GM19023 (cell line): ENCODE data around the gene USP17L18.
"Not testable (repeated sequence)": the region's sequence is repeated elsewhere in the genome, so short reads cannot be mapped to it uniquely, and the experiment has no call there.

ENCODE experiments used
- ATAC-seq: cut with Tn5 transposase; IDR thresholded peaks from one replicate; pipeline ENCODE4 v1.9.1; 2021; ENCODE audit warnings: mild to moderate bottlenecking, moderate library complexity; ENCODE audit not compliant: unreplicated experiment

USP17L18 gene

GRCh38 chr4:9247953-9248680, at the start of gene USP17L18:
TSS of gene USP17L18 (plus strand) at chr4:9248630. CDS start at chr4:9248630, 0 bp downstream.
- not testable (repeated sequence) for ATAC-seq

- ATAC-seq, result not testable (repeated sequence)
Observed at GRCh38 chr4:9210357-9210756, 38.1 kb upstream of the USP17L18 start, which contains the start of gene USP17L10. TSS of gene USP17L10 (plus strand) at chr4:9210657. CDS start at chr4:9210657, 0 bp downstream.

- ATAC-seq, result not testable (repeated sequence)
Observed at GRCh38 chr4:9214701-9215100, 33.7 kb upstream of the USP17L18 start.

- ATAC-seq, result not testable (repeated sequence)
Observed at GRCh38 chr4:9215105-9215504, 33.3 kb upstream of the USP17L18 start, which contains the start of gene USP17L11. TSS of gene USP17L11 (plus strand) at chr4:9215405. CDS start at chr4:9215405, 0 bp downstream.

GRCh38 chr4:9219852-9220251, 28.6 kb upstream of the USP17L18 start, which contains the start of gene USP17L12:
TSS of gene USP17L12 (plus strand) at chr4:9220152. CDS start at chr4:9220152, 0 bp downstream.
- not testable (repeated sequence) for ATAC-seq

GRCh38 chr4:9224596-9224995, 23.8 kb upstream of the USP17L18 start, which contains the start of gene USP17L13:
TSS of gene USP17L13 (plus strand) at chr4:9224896. CDS start at chr4:9224896, 0 bp downstream.
- ATAC-seq, result not testable (repeated sequence)

GRCh38 chr4:9230249-9230648, 18.2 kb upstream of the USP17L18 start:
- ATAC-seq, result not testable (repeated sequence)

- not testable (repeated sequence) for ATAC-seq
Observed at GRCh38 chr4:9234085-9234484, 14.3 kb upstream of the USP17L18 start, which contains the start of gene USP17L15. TSS of gene USP17L15 (plus strand) at chr4:9234385. CDS start at chr4:9234385, 0 bp downstream.

GRCh38 chr4:9238461-9238860, 10.0 kb upstream of the USP17L18 start:
- not testable (repeated sequence) for ATAC-seq

GRCh38 chr4:9243579-9243978, 4.9 kb upstream of the USP17L18 start, which contains the start of gene USP17L17:
TSS of gene USP17L17 (plus strand) at chr4:9243879. CDS start at chr4:9243879, 0 bp downstream.
- ATAC-seq, result not testable (repeated sequence)

- ATAC-seq, result not testable (repeated sequence)
Observed at GRCh38 chr4:9253078-9253477, 4.6 kb downstream of the USP17L18 start, which contains the start of gene USP17L19. TSS of gene USP17L19 (plus strand) at chr4:9253378. CDS start at chr4:9253378, 0 bp downstream.

GRCh38 chr4:9257824-9258223, 9.4 kb downstream of the USP17L18 start, which contains the start of gene USP17L20:
TSS of gene USP17L20 (plus strand) at chr4:9258124. CDS start at chr4:9258124, 0 bp downstream.
- ATAC-seq, result not testable (repeated sequence)

GRCh38 chr4:9262572-9262971, 14.1 kb downstream of the USP17L18 start, which contains the start of gene USP17L21:
TSS of gene USP17L21 (plus strand) at chr4:9262872. CDS start at chr4:9262872, 0 bp downstream.
- ATAC-seq, result not testable (repeated sequence)

- not testable (repeated sequence) for ATAC-seq
Observed at GRCh38 chr4:9267319-9267718, 18.9 kb downstream of the USP17L18 start, which contains the start of gene USP17L22. TSS of gene USP17L22 (plus strand) at chr4:9267619. CDS start at chr4:9267619, 0 bp downstream.

- not testable (repeated sequence) for ATAC-seq
Observed at GRCh38 chr4:9271719-9272118, 23.3 kb downstream of the USP17L18 start.
